Thyroid gland (tissue), 4 donors: ENCODE measurements around the gene C1orf210. TPM values are rescaled to one million over a fixed set of nuclear protein-coding genes. Genes with fewer than 3 reads are reported as not detected.

Source experiments
- DNase-seq, 2 donors: peaks; one replicate each; pipeline ENCODE4 v3.0.0-alpha.2; 2019
- H3K27ac ChIP-seq, 3 donors: fragments of 200-600 bp; sonication (generic); 1 replicate in 2 of 3; 2 replicates in 1 of 3; pipeline ENCODE4 v1.5.1; 2016 to 2019; ENCODE audit warnings: mild to moderate bottlenecking in 1 of 3, moderate library complexity in 1 of 3
- H3K27me3 ChIP-seq: fragments of 200-600 bp; sonication (generic); one replicate; pipeline ENCODE4 v1.5.1; 2019
- H3K36me3 ChIP-seq, 2 donors: fragments of 200-600 bp; sonication (generic); one replicate each; pipeline ENCODE4 v1.5.1; 2016 to 2019
- H3K4me1 ChIP-seq, 2 donors: fragments of 200-600 bp; sonication (generic); one replicate each; pipeline ENCODE4 v1.5.1; 2017 to 2019
- H3K4me3 ChIP-seq, 3 donors: fragments of 200-600 bp; sonication (generic); replicated peaks in 1 of 3; 1 replicate in 2 of 3; 2 replicates in 1 of 3; pipeline ENCODE4 v1.5.1; 2016; ENCODE audit warnings: mild to moderate bottlenecking in 1 of 3
- H3K9me3 ChIP-seq: fragments of 200-600 bp; sonication (generic); one replicate; pipeline ENCODE4 v1.5.1; 2017
- POLR2A ChIP-seq, 2 donors: fragments of 450-650 bp; IDR thresholded peaks; one replicate each; pipeline ENCODE4 v1.6.1; 2017; ENCODE audit warnings: antibody characterized with exemption in 2 of 2, mild to moderate bottlenecking in 2 of 2, moderate library complexity in 1 of 2
- WGBS, 2 donors: methylation state at CpG; one replicate each; pipeline ENCODE4 v1.1.5; 2017; 5-methylcytosine and 5-hydroxymethylcytosine counted together
- intact Hi-C: fragments of 100-400 bp; cut with DNase I; formaldehyde crosslinking; loops from one replicate; pipeline ENCODE4 v1.15.1; 2023
- total RNA-seq, 4 donors: library from RNA; depleted of rRNA; stranded (reverse); fragments of >200 nt; gene quantifications; one replicate each; pipeline ENCODE4 v1.2.3, GENCODE V29; 2016
- TF ChIP-seq, protein P1 (sequence below), 6 experiments: fragments of 200-600 bp in 3 of 6; fragments of 450-650 bp in 3 of 6; sonication (generic) in 3 of 6; IDR thresholded peaks; one replicate each; pipeline ENCODE4 v1.5.1; 2016 to 2019; ENCODE audit warnings: antibody characterized with exemption in 6 of 6, mild to moderate bottlenecking in 2 of 6, inconsistent platforms in 1 of 6, moderate library complexity in 1 of 6

The C1orf210 gene
- total RNA-seq, 4 donors from 2014 or later: 22.7 to 49.7 (median 36.3) TPM

DNA sequence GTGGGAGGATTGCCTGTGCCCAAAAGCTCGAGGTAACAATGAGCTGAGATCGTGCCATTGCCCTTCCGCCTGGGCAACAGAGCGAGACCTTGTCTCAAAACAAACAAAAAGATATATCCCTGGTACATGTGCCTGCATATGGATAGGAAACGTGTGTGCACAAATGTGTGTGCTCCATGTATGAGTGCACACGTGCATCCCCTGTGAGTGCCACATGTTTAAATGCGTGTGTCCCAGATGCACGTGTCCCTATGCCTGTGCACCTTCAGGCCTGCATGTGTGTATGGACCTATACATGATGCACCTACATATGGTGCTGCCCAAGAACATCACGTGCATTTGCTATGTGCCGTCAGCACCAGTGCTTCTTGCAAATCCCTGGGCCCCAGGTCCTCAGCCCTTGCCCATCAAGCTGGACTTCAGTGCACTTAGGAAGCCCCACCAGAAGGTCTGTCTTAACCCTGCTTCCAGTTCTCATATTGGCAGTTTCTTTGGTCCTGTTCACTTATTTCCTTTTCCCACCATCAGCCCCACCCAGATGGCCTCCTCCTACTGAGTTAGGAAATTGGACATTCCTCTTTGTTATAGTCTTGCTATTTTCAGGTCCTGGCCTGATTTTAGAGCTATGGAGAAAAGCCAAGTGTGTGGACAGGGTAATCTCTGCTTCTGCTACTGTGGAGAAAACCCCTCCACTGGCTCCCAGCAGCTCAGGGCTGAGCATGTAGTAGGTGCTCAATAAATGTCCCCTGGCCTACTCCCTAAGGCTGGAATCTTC, 30.8 kb upstream of the C1orf210 start:
- WGBS, 2 donors: 89% methylated on average over 9 to 10 of the region's 10 CpGs
- DNase-seq: no peak
- H3K9me3 ChIP-seq: no peaks in the 10 kb centered on the region
- TF ChIP-seq, protein P1, sequence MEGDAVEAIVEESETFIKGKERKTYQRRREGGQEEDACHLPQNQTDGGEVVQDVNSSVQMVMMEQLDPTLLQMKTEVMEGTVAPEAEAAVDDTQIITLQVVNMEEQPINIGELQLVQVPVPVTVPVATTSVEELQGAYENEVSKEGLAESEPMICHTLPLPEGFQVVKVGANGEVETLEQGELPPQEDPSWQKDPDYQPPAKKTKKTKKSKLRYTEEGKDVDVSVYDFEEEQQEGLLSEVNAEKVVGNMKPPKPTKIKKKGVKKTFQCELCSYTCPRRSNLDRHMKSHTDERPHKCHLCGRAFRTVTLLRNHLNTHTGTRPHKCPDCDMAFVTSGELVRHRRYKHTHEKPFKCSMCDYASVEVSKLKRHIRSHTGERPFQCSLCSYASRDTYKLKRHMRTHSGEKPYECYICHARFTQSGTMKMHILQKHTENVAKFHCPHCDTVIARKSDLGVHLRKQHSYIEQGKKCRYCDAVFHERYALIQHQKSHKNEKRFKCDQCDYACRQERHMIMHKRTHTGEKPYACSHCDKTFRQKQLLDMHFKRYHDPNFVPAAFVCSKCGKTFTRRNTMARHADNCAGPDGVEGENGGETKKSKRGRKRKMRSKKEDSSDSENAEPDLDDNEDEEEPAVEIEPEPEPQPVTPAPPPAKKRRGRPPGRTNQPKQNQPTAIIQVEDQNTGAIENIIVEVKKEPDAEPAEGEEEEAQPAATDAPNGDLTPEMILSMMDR (IDR thresholded peaks at IDR 0.05): no peak
- TF ChIP-seq POLR2A (IDR thresholded peaks at IDR 0.05): no peak
- H3K4me3 ChIP-seq: no peak overlapping the region
- peaks cover 0 to 4% of the 10 kb centered on the region in 2 donors for H3K4me1 ChIP-seq
- H3K27me3 ChIP-seq: no peaks in the 10 kb centered on the region
- H3K27ac ChIP-seq: no peak overlapping the region
- H3K36me3 ChIP-seq: peaks cover 0 to 4% of the 10 kb centered on the region in 2 donors
- intact Hi-C loops: no loop called here

DNA sequence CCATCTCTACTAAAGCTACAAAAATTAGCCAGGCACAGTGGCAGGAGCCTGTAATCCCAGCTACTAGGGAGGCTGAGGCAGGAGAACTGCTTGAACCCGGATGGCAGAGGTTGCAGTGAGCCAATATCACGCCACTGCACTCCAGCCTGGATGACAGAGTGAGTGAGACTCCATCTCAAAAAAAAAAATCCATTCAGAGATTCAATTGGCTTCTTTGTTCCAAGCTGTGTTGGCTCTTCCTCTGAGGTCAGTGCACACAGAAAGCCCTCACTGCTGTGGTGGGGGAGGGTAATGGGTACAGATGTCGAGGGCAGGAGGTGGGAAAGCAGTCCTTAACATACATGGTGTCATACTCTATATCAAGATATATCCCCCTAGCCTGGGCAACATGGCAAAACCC, 30.1 kb upstream of the C1orf210 start:
- peaks cover 0 to 4% of the 10 kb centered on the region in 2 donors for H3K36me3 ChIP-seq
- H3K4me1 ChIP-seq: peaks cover 0 to 4% of the 10 kb centered on the region in 2 donors
- no peak for DNase-seq
- H3K27ac ChIP-seq: no peak overlapping the region
- H3K27me3 ChIP-seq: no peaks in the 10 kb centered on the region
- TF ChIP-seq, protein P1 (IDR thresholded peaks at IDR 0.05): no peak
- no peak for TF ChIP-seq POLR2A (IDR thresholded peaks at IDR 0.05)
- intact Hi-C loops: no loop called here
- H3K9me3 ChIP-seq: no peaks in the 10 kb centered on the region
- 76 to 85% methylated on average over 3 of the region's 3 CpGs for WGBS, 2 donors
- H3K4me3 ChIP-seq: no peak overlapping the region

DNA sequence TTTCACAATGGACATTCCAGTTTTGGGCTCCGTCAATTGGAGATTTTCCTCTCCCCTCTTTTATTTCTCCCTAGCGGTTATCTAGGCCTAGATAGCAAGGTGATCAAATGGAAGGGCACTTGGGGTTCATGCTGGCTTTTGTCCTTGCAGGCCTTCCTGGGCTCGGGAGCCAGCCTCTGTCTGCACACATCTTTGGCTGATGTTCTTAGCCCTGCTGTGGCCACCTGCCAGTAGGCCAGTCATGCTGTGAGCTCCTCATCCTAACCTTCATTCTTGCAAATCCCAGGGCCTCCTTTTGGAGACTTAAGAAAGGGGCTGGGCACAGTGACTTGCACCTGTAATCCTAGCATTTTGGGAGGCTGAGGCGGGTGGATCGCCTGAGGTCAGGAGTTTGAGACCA, 28.9 kb upstream of the C1orf210 start:
- no peak overlapping the region for H3K27ac ChIP-seq
- H3K27me3 ChIP-seq: no peaks in the 10 kb centered on the region
- H3K36me3 ChIP-seq: peaks cover 0 to 4% of the 10 kb centered on the region in 2 donors
- intact Hi-C loops: no loop called here
- TF ChIP-seq, protein P1 (IDR thresholded peaks at IDR 0.05): no peak
- no peak for TF ChIP-seq POLR2A (IDR thresholded peaks at IDR 0.05)
- H3K4me1 ChIP-seq: peaks cover 0 to 4% of the 10 kb centered on the region in 2 donors
- DNase-seq: no peak
- no peaks in the 10 kb centered on the region for H3K9me3 ChIP-seq
- H3K4me3 ChIP-seq: no peak overlapping the region
- 98% methylated on average over 5 of the region's 5 CpGs for WGBS, 2 donors

DNA sequence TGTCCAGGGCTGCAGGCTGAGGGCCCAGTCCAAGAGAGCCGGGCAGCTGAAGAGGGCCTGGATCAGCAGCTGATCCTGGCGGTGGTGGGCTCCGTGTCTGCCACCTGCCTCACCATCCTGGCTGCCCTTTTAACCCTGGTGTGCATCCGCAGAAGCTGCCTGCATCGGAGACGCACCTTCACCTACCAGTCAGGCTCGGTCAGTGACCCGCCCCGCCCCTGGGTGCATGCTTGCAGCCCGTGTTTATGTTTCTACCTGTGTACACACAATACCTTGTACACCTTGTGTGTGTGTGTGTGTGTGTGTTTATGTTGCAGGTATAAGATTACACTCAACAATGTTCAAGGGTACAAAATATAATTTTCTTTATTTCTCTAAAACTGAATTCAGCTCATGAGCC, 28.4 kb upstream of the C1orf210 start:
- no peak overlapping the region for H3K27ac ChIP-seq
- H3K36me3 ChIP-seq: peaks cover 0 to 4% of the 10 kb centered on the region in 2 donors
- H3K9me3 ChIP-seq: no peaks in the 10 kb centered on the region
- intact Hi-C loops: no loop called here
- peaks cover 0 to 4% of the 10 kb centered on the region in 2 donors for H3K4me1 ChIP-seq
- no peaks in the 10 kb centered on the region for H3K27me3 ChIP-seq
- DNase-seq: no peak
- WGBS, 2 donors: 92 to 95% methylated on average over 6 to 10 of the region's 10 CpGs
- no peak for TF ChIP-seq POLR2A (IDR thresholded peaks at IDR 0.05)
- TF ChIP-seq, protein P1 (IDR thresholded peaks at IDR 0.05): no peak
- no peak overlapping the region for H3K4me3 ChIP-seq
